ENCODE data around the gene HES4. TPM values are rescaled to one million over a fixed set of nuclear protein-coding genes. Genes with fewer than 3 reads are reported as not detected.

The HES4 gene
- total RNA-seq, 1 donor from 2014 or later: 149 TPM

DNA sequence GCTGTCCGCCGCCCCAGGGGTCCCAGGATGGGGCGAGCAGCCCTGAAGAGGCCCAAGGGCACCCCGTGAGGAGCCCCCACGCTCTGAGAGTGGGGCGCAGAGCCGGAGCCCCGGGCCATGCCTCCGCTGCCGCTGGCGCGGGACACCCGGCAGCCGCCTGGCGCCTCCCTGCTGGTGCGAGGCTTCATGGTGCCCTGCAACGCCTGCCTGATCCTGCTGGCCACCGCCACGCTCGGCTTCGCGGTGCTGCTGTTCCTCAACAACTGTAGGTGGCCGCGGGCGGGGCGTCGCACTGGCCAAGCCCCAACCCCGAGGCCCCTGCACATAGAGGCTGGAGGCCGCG lies 34.5 kb upstream of the HES4 start:
- H3K79me2 ChIP-seq (ENCODE audit: insufficient read depth, low read length): peaks cover 6% of the 10 kb centered on the region
- H3K27me3 ChIP-seq (ENCODE audit: insufficient read depth, low read length): no peaks in the 10 kb centered on the region
- DNase-seq (ENCODE audit: low read depth) (no peak), FAIRE-seq (no peak)
- TF ChIP-seq, protein P1, sequence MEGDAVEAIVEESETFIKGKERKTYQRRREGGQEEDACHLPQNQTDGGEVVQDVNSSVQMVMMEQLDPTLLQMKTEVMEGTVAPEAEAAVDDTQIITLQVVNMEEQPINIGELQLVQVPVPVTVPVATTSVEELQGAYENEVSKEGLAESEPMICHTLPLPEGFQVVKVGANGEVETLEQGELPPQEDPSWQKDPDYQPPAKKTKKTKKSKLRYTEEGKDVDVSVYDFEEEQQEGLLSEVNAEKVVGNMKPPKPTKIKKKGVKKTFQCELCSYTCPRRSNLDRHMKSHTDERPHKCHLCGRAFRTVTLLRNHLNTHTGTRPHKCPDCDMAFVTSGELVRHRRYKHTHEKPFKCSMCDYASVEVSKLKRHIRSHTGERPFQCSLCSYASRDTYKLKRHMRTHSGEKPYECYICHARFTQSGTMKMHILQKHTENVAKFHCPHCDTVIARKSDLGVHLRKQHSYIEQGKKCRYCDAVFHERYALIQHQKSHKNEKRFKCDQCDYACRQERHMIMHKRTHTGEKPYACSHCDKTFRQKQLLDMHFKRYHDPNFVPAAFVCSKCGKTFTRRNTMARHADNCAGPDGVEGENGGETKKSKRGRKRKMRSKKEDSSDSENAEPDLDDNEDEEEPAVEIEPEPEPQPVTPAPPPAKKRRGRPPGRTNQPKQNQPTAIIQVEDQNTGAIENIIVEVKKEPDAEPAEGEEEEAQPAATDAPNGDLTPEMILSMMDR (IDR thresholded peaks at IDR 0.05; ENCODE audit: insufficient read depth, low read depth, low read length): no peak
- TF ChIP-seq EZH2 (IDR thresholded peaks at IDR 0.05; ENCODE audit: insufficient read depth, low read length): peak; percentile 55
- Mint-ChIP-seq H3K9me3 (ENCODE audit: unreplicated experiment) (no peaks in the 10 kb centered on the region), H3K27me3 (ENCODE audit: low read depth, unreplicated experiment) (no peaks in the 10 kb centered on the region), H3K4me1 (ENCODE audit: low read depth, unreplicated experiment) (peaks cover 17% of the 10 kb centered on the region), H3K4me3 (ENCODE audit: unreplicated experiment) (peak overlapping the region; percentile 54), H3K27ac (ENCODE audit: unreplicated experiment) (no peak overlapping the region), H3K36me3 (ENCODE audit: low read depth, unreplicated experiment) (peaks cover 11% of the 10 kb centered on the region)
- H2AFZ ChIP-seq (ENCODE audit: low read depth, low read length): no peak overlapping the region
- H3K9ac ChIP-seq (ENCODE audit: low read length): no peak overlapping the region
- H3K4me3 ChIP-seq (ENCODE audit: insufficient read depth, low read depth, low read length): no peak overlapping the region
- H3K36me3 ChIP-seq (ENCODE audit: insufficient read depth, low read length): no peaks in the 10 kb centered on the region
- H3K27ac ChIP-seq (ENCODE audit: low read depth, low read length): no peak overlapping the region
- no peaks in the 10 kb centered on the region for H3K9me3 ChIP-seq (ENCODE audit: insufficient read depth, low read depth, low read length)
- H3K4me2 ChIP-seq (ENCODE audit: low read length): no peak overlapping the region
- peaks cover 92% of the 10 kb centered on the region for H4K20me1 ChIP-seq (ENCODE audit: insufficient read depth, low read length)
- H3K4me1 ChIP-seq (ENCODE audit: insufficient read depth, low read length): peaks cover 5% of the 10 kb centered on the region

DNA sequence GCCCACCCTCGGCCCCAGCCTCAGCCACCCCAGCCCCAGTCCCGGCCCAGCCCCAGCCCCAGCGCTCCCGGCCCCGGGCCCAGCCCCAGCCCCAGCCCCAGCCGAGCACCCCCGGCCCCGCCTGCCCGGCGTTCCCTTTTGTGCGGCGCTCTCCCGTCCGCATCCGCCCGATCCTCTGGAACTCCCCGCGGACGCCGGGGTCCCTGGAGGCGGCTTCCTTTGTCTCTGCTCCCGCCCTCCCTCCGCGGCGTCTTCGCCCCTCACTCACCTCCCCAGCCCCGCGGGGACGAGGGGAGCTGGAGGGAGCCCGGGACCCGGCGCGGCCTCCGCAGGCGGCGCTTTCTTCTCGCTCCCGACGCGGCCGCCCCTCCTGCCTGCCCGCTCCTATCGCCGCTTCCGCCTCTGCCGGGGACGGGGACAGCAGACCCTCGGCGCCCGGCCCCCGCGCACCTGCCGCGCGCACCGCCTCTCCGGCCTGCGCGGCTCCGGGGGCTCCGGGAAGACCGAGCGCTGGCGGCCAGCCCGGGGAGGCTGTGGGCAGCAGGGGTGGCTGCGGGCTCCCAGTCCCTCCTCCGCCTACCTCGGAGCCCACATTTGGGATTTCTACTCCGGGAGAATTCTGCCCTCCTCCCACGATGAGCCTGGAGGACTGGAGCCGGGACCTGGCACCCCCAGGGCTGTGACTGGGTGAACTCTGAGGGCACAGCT lies 34.0 kb upstream of the HES4 start:
- TF ChIP-seq, protein P1 (IDR thresholded peaks at IDR 0.05; ENCODE audit: insufficient read depth, low read depth, low read length): no peak
- peak; percentile 49 for TF ChIP-seq EZH2 (IDR thresholded peaks at IDR 0.05; ENCODE audit: insufficient read depth, low read length)
- no peak overlapping the region for H3K4me3 ChIP-seq (ENCODE audit: insufficient read depth, low read depth, low read length)

DNA sequence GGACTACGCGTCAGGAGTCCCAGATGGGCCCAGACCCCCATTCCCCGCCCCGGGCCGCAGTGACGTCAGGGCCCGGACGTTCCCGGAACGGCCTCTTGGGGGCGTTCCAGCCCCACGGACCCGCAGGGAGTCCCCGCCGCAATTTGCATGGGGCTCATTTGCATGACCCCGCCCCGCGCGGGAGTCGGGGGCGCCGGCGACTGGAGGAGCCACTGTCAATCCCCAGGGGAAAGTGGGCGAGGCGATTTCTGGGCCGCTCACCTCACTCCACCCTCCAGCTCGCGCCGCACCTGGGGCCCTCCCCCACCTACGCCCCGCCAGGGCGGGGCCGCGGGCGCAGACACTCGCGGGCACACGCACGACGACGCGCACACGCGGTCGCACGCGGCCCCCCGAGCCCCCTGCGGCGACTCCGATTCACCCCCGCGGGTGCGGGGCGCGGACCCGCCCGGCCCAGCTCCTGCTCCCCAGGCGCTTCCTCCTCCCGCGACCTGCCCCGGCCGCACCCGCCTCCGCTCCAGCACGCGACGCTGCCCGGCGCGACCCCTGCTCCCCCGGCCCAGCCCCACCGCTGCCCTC lies 33.2 kb upstream of the HES4 start:
- Histone ChIP-seq H3K4me1 (ENCODE audit: insufficient read depth, low read length) (peaks cover 5% of the 10 kb centered on the region), H3K27me3 (ENCODE audit: insufficient read depth, low read length) (no peaks in the 10 kb centered on the region), H3K4me3 (ENCODE audit: insufficient read depth, low read depth, low read length) (peak overlapping the region; percentile 39), H3K79me2 (ENCODE audit: insufficient read depth, low read length) (peaks cover 3% of the 10 kb centered on the region), H3K27ac (ENCODE audit: low read depth, low read length) (no peak overlapping the region), H3K9me3 (ENCODE audit: insufficient read depth, low read depth, low read length) (no peaks in the 10 kb centered on the region), H3K4me2 (ENCODE audit: low read length) (peak overlapping the region; percentile 82), H3K9ac (ENCODE audit: low read length) (peak overlapping the region; percentile 48), H3K36me3 (ENCODE audit: insufficient read depth, low read length) (no peaks in the 10 kb centered on the region), H4K20me1 (ENCODE audit: insufficient read depth, low read length) (peaks cover 84% of the 10 kb centered on the region), H2AFZ (ENCODE audit: low read depth, low read length) (no peak overlapping the region)
- H3K27me3 Mint-ChIP-seq (ENCODE audit: low read depth, unreplicated experiment): no peaks in the 10 kb centered on the region
- peaks cover 8% of the 10 kb centered on the region for H3K36me3 Mint-ChIP-seq (ENCODE audit: low read depth, unreplicated experiment)
- peak; percentile 53 for TF ChIP-seq EZH2 (IDR thresholded peaks at IDR 0.05; ENCODE audit: insufficient read depth, low read length)
- TF ChIP-seq, protein P1 (IDR thresholded peaks at IDR 0.05; ENCODE audit: insufficient read depth, low read depth, low read length): peak; percentile 42
- H3K27ac Mint-ChIP-seq (ENCODE audit: unreplicated experiment): no peak overlapping the region
- peak; percentile 42 for DNase-seq (ENCODE audit: low read depth)
- no peak overlapping the region for H3K4me3 Mint-ChIP-seq (ENCODE audit: unreplicated experiment)
- no peaks in the 10 kb centered on the region for H3K9me3 Mint-ChIP-seq (ENCODE audit: unreplicated experiment)
- peaks cover 15% of the 10 kb centered on the region for H3K4me1 Mint-ChIP-seq (ENCODE audit: low read depth, unreplicated experiment)
- FAIRE-seq: no peak

More for the DNA sequence above, 34.0 kb upstream of the HES4 start:
- H3K4me3 Mint-ChIP-seq (ENCODE audit: unreplicated experiment): no peak overlapping the region
- Histone ChIP-seq H3K9ac (ENCODE audit: low read length) (no peak overlapping the region), H2AFZ (ENCODE audit: low read depth, low read length) (no peak overlapping the region), H3K4me2 (ENCODE audit: low read length) (peak overlapping the region; percentile 19), H3K27me3 (ENCODE audit: insufficient read depth, low read length) (no peaks in the 10 kb centered on the region), H3K27ac (ENCODE audit: low read depth, low read length) (no peak overlapping the region), H3K79me2 (ENCODE audit: insufficient read depth, low read length) (peaks cover 6% of the 10 kb centered on the region), H3K36me3 (ENCODE audit: insufficient read depth, low read length) (no peaks in the 10 kb centered on the region), H3K9me3 (ENCODE audit: insufficient read depth, low read depth, low read length) (no peaks in the 10 kb centered on the region), H3K4me1 (ENCODE audit: insufficient read depth, low read length) (peaks cover 5% of the 10 kb centered on the region), H4K20me1 (ENCODE audit: insufficient read depth, low read length) (peaks cover 92% of the 10 kb centered on the region)
- H3K36me3 Mint-ChIP-seq (ENCODE audit: low read depth, unreplicated experiment): peaks cover 11% of the 10 kb centered on the region
- no peak for DNase-seq (ENCODE audit: low read depth)
- H3K27me3 Mint-ChIP-seq (ENCODE audit: low read depth, unreplicated experiment): no peaks in the 10 kb centered on the region
- no peaks in the 10 kb centered on the region for H3K9me3 Mint-ChIP-seq (ENCODE audit: unreplicated experiment)
- no peak overlapping the region for H3K27ac Mint-ChIP-seq (ENCODE audit: unreplicated experiment)
- FAIRE-seq: no peak
- H3K4me1 Mint-ChIP-seq (ENCODE audit: low read depth, unreplicated experiment): peaks cover 17% of the 10 kb centered on the region
